BE2C (cell line): ENCODE data around the gene LRP10.

ENCODE experiments used
- DNase-seq: peaks from one replicate; pipeline ENCODE4 v3.0.0-alpha.2; 2020
- H3K27me3 ChIP-seq: fragments of 250-450 bp; sonication (Bioruptor Pico); 2 replicates; pipeline ENCODE4 v1.5.1; 2020; ENCODE audit warnings: mild to moderate bottlenecking
- H3K36me3 ChIP-seq: fragments of 250-450 bp; sonication (Bioruptor Pico); 2 replicates; pipeline ENCODE4 v1.5.1; 2020; ENCODE audit warnings: mild to moderate bottlenecking
- H3K4me1 ChIP-seq: fragments of 250-450 bp; sonication (Bioruptor Pico); 2 replicates; pipeline ENCODE4 v1.5.1; 2020
- H3K4me3 ChIP-seq: 2 replicates; pipeline ENCODE4 v1.5.1; 2011; ENCODE audit warnings: low read depth, low read length
- H3K9me3 ChIP-seq: fragments of 250-450 bp; sonication (Bioruptor Pico); 2 replicates; pipeline ENCODE4 v1.5.1; 2020
- CTCF ChIP-seq: IDR thresholded peaks from 2 replicates; pipeline ENCODE4 v1.5.1; 2012; ENCODE audit warnings: mild to moderate bottlenecking, low read depth, low read length

The LRP10 gene

DNA sequence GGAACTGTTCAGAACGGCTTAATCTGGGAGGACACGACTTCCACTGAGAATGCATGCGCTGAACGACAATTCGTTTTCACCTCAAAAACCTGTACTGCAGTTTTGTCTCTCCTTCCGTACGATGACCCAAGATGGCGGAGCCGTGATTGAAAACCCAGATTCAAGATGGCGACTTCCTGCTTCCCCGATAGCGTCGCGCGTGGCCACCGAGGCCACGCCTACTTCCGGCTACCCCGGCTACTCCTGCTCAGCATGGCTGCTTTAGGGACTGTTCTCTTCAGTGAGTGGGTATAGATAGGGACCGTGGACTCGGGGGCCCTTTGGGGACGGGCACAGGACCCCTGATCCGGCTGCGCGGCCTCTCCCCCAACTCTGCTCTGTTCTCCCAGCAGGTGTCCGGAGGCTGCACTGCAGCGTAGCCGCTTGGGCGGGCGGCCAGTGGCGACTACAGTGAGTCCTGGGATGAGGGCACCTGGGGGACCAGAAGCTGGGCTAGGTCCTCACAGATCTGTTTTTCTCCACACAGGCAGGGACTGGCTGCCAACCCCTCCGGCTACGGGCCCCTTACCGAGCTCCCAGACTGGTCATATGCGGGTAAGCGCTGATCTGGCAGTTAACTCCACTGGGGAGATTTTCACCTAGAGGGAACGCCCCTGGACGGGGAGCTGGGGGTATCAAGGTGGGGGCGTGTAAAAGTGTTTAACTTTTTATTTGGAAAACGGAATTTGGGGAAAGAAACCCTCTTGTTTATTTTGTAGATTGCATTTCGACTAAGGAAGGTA is 41.7 kb upstream of the LRP10 start, which contains the start of gene MRPL52:
Gene MRPL52, plus strand, starts transcription at position 227 of the 782 bp plus-strand sequence. Its CDS starts 26 bp downstream, at position 253.
- H3K36me3 ChIP-seq: peaks cover 18% of the 10 kb centered on the region
- H3K4me1 ChIP-seq: 0 out of 2 replicates have a peak, but pooled peaks cover 3% of the 10 kb centered on the region
- no peak for TF ChIP-seq CTCF
- H3K27me3 ChIP-seq: no peaks in the 10 kb centered on the region
- no peaks in the 10 kb centered on the region for H3K9me3 ChIP-seq
- peak within 1 kb of the TSS; percentile 98 for H3K4me3 ChIP-seq
- peak; percentile 91 for DNase-seq

- 0 out of 2 replicates have a peak, but pooled peaks cover 3% of the 10 kb centered on the region for H3K4me1 ChIP-seq
- DNase-seq: no peak
- H3K36me3 ChIP-seq: peaks cover 18% of the 10 kb centered on the region
- peak overlapping the region; percentile 98 for H3K4me3 ChIP-seq
- no peaks in the 10 kb centered on the region for H3K27me3 ChIP-seq
- TF ChIP-seq CTCF: no peak
- no peaks in the 10 kb centered on the region for H3K9me3 ChIP-seq
These were observed 41.0 kb upstream of the LRP10 start for GRCh38 chr14:22830443-22831010.

- TF ChIP-seq CTCF: no peak
- no peaks in the 10 kb centered on the region for H3K9me3 ChIP-seq
- DNase-seq: no peak
- H3K27me3 ChIP-seq: peaks cover 17% of the 10 kb centered on the region
- no peak overlapping the region for H3K4me3 ChIP-seq
- H3K36me3 ChIP-seq: peaks cover 18% of the 10 kb centered on the region
- H3K4me1 ChIP-seq: 0 out of 2 replicates have a peak, but pooled peaks cover 3% of the 10 kb centered on the region
These were observed 36.0 kb upstream of the LRP10 start for GRCh38 chr14:22835505-22835904.

DNA sequence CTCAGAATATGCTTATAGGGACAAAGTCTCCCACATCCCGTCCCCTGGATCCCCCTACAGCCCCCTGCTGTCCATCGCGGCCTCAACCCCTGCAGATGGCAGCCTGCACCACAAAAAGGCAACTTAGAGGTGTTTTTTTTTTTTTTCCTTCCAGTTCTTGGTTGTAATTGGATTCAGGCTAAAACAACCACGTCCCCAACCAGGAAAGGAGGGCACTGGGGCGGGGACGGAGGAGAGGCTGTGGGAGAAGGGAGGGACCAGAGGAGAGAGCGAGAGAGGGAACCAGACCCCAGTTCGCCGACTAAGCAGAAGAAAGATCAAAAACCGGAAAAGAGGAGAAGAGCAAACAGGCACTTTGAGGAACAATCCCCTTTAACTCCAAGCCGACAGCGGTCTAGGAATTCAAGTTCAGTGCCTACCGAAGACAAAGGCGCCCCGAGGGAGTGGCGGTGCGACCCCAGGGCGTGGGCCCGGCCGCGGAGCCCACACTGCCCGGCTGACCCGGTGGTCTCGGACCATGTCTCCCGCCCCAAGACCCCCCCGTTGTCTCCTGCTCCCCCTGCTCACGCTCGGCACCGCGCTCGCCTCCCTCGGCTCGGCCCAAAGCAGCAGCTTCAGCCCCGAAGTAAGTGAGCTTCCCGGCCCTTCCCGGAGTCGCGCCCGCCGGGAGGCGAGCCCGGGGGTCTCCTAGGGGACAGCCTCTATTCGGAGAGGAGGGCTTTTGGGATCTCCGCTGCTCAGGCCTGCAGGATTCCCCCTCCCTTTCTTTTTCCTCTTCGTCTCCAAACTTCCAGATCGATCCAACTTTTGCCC is 35.0 kb upstream of the LRP10 start, which contains the start of gene MMP14:
Gene MMP14, plus strand, starts transcription at position 285 of the 813 bp plus-strand sequence. Its CDS starts 233 bp downstream, at position 518.
- Histone ChIP-seq H3K4me3 (peak within 1 kb of the TSS; percentile 60), H3K9me3 (no peaks in the 10 kb centered on the region), H3K27me3 (peaks cover 17% of the 10 kb centered on the region), H3K36me3 (peaks cover 18% of the 10 kb centered on the region), H3K4me1 (no peaks in the 10 kb centered on the region)
- no peak for DNase-seq
- TF ChIP-seq CTCF: peak; percentile 40

- H3K36me3 ChIP-seq: peaks cover 18% of the 10 kb centered on the region
- H3K4me3 ChIP-seq: peak overlapping the region; percentile 60
- H3K9me3 ChIP-seq: no peaks in the 10 kb centered on the region
- TF ChIP-seq CTCF: no peak
- no peak for DNase-seq
- no peaks in the 10 kb centered on the region for H3K4me1 ChIP-seq
- peaks cover 17% of the 10 kb centered on the region for H3K27me3 ChIP-seq
These were observed 34.3 kb upstream of the LRP10 start for GRCh38 chr14:22837114-22837749.
